ENCODE results near the gene BCL7B.

DNA sequence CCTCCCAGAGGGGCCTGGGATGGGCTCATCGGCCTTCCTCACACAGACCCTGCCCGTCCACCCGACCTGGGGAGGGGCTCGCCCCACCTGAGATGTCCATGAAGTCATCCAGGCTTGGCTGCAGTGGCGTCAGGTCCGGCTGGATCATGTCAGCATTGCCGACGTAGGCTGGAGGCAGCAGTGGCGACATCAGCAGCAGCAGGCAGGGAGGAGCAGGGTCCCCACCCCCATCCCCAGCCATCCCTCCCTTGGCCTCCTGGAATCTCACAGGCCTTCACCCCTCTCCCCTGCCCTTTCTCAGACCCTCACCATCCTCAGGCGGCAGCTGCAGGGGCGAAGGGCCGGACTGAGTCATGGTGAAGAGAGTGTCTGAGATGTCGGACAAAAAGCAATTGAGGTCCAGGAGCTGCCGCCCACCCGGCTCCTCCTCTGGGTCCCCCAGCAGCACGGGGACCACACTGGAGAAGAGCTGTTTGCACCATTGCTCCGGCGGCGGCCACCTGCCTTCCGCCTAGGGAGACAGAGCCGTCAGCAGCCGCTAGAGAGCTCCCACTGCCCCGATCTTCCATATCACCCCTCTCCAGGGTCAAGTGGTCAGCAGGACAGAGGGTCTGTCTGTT, 48.2 kb upstream of the BCL7B start:
- TF ChIP-seq, protein P1, sequence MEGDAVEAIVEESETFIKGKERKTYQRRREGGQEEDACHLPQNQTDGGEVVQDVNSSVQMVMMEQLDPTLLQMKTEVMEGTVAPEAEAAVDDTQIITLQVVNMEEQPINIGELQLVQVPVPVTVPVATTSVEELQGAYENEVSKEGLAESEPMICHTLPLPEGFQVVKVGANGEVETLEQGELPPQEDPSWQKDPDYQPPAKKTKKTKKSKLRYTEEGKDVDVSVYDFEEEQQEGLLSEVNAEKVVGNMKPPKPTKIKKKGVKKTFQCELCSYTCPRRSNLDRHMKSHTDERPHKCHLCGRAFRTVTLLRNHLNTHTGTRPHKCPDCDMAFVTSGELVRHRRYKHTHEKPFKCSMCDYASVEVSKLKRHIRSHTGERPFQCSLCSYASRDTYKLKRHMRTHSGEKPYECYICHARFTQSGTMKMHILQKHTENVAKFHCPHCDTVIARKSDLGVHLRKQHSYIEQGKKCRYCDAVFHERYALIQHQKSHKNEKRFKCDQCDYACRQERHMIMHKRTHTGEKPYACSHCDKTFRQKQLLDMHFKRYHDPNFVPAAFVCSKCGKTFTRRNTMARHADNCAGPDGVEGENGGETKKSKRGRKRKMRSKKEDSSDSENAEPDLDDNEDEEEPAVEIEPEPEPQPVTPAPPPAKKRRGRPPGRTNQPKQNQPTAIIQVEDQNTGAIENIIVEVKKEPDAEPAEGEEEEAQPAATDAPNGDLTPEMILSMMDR (IDR thresholded peaks at IDR 0.05; ENCODE audit: low read depth, low read length): no peak
- no peak for TF ChIP-seq EZH2phosphoT487 (IDR thresholded peaks at IDR 0.05; ENCODE audit: low read depth)

All from OCI-LY3 (cell line).